ENCODE measurements around the gene CLN3.

Gene CLN3

GRCh38 chr16:28526201-28527099, 34.6 kb upstream of the CLN3 start:
- Histone ChIP-seq H3K18ac (ENCODE audit: low read length) (peak overlapping the region; percentile 32), H3K79me2 (ENCODE audit: control insufficient read depth, insufficient read depth, low read length, poor library complexity) (peaks cover 2% of the 10 kb centered on the region), H4K8ac (ENCODE audit: low read depth, low read length) (peak overlapping the region; percentile 55), H3K79me1 (ENCODE audit: low read length) (peaks cover 28% of the 10 kb centered on the region), H4K12ac (ENCODE audit: low read depth, low read length) (no peak overlapping the region), H3K9ac (ENCODE audit: low read length) (no peak overlapping the region), H2BK12ac (ENCODE audit: low read length) (peak overlapping the region; percentile 94), H3K14ac (ENCODE audit: low read length) (peak overlapping the region; percentile 65), H3K36me3 (ENCODE audit: control insufficient read depth in 1 of 2, insufficient read depth in 2 of 2, low read length in 2 of 2) (no peaks in the 10 kb centered on the region), H3K23ac (ENCODE audit: low read length) (no peak overlapping the region), H3K4me3 (ENCODE audit: low read depth, low read length) (no peak overlapping the region), H3K4ac (ENCODE audit: low read depth, low read length) (no peak overlapping the region), H2AK5ac (ENCODE audit: low read length) (peak overlapping the region; percentile 5), H3K4me2 (ENCODE audit: low read length) (no peak overlapping the region), H3K4me1 (ENCODE audit: control insufficient read depth in 1 of 2, insufficient read depth in 2 of 2, low read length in 2 of 2) (peaks cover 10 to 20% of the 10 kb centered on the region in 2 experiments), H3K9me3 (ENCODE audit: insufficient read depth, low read depth, low read length) (no peaks in the 10 kb centered on the region), H3K27ac (ENCODE audit: low read depth, low read length) (peak overlapping the region; percentile 95), H2AFZ (ENCODE audit: insufficient read depth, low read length, poor library complexity) (no peak overlapping the region), H3K27me3 (ENCODE audit: insufficient read depth, low read length) (no peaks in the 10 kb centered on the region), H4K91ac (ENCODE audit: low read depth, low read length) (peak overlapping the region; percentile 86), H2BK5ac (ENCODE audit: low read depth, low read length, poor library complexity) (peak overlapping the region; percentile 87), H2BK120ac (ENCODE audit: insufficient read depth, low read length, poor library complexity) (peak overlapping the region; percentile 78)
- DNase-seq = peak in 1 of 2 donors; percentile 38
- no CpG with 5 or more reads among the region's 11 CpGs for WGBS (ENCODE audit: extremely low coverage, insufficient coverage, insufficient read length)

- no CpG with 5 or more reads among the region's 6 CpGs for WGBS (ENCODE audit: extremely low coverage, insufficient coverage, insufficient read length)
- H3K18ac ChIP-seq (ENCODE audit: low read length) = no peak overlapping the region
- no peak overlapping the region for H3K27ac ChIP-seq (ENCODE audit: low read depth, low read length)
- peak overlapping the region; percentile 57 for H4K91ac ChIP-seq (ENCODE audit: low read depth, low read length)
- no peak overlapping the region for H2BK12ac ChIP-seq (ENCODE audit: low read length)
- H3K9ac ChIP-seq (ENCODE audit: low read length) = no peak overlapping the region
- DNase-seq = peak in 1 of 2 donors; percentile 49
- H3K4me2 ChIP-seq (ENCODE audit: low read length) = no peak overlapping the region
- no peak overlapping the region for H3K23ac ChIP-seq (ENCODE audit: low read length)
- H2AFZ ChIP-seq (ENCODE audit: insufficient read depth, low read length, poor library complexity) = no peak overlapping the region
- H3K4me3 ChIP-seq (ENCODE audit: low read depth, low read length) = no peak overlapping the region
- peak overlapping the region; percentile 66 for H2BK5ac ChIP-seq (ENCODE audit: low read depth, low read length, poor library complexity)
- no peak overlapping the region for H3K4ac ChIP-seq (ENCODE audit: low read depth, low read length)
- peak overlapping the region; percentile 82 for H3K14ac ChIP-seq (ENCODE audit: low read length)
- peaks cover 10 to 23% of the 10 kb centered on the region in 2 experiments for H3K4me1 ChIP-seq (ENCODE audit: control insufficient read depth in 1 of 2, insufficient read depth in 2 of 2, low read length in 2 of 2)
- H3K79me2 ChIP-seq (ENCODE audit: control insufficient read depth, insufficient read depth, low read length, poor library complexity) = peaks cover 2% of the 10 kb centered on the region
- H2BK120ac ChIP-seq (ENCODE audit: insufficient read depth, low read length, poor library complexity) = peak overlapping the region; percentile 63
- H4K12ac ChIP-seq (ENCODE audit: low read depth, low read length) = no peak overlapping the region
- H3K79me1 ChIP-seq (ENCODE audit: low read length) = peaks cover 29% of the 10 kb centered on the region
- H3K36me3 ChIP-seq (ENCODE audit: control insufficient read depth in 1 of 2, insufficient read depth in 2 of 2, low read length in 2 of 2) = no peaks in the 10 kb centered on the region
- no peaks in the 10 kb centered on the region for H3K27me3 ChIP-seq (ENCODE audit: insufficient read depth, low read length)
- no peaks in the 10 kb centered on the region for H3K9me3 ChIP-seq (ENCODE audit: insufficient read depth, low read depth, low read length)
- H4K8ac ChIP-seq (ENCODE audit: low read depth, low read length) = peak overlapping the region; percentile 63
- peak overlapping the region; percentile 15 for H2AK5ac ChIP-seq (ENCODE audit: low read length)
Measured at GRCh38 chr16:28524681-28525171, 32.9 kb upstream of the CLN3 start.

- Histone ChIP-seq H3K4me1 (ENCODE audit: control insufficient read depth in 1 of 2, insufficient read depth in 2 of 2, low read length in 2 of 2) (peaks cover 4 to 15% of the 10 kb centered on the region in 2 experiments), H3K27me3 (ENCODE audit: insufficient read depth, low read length) (no peaks in the 10 kb centered on the region), H4K8ac (ENCODE audit: low read depth, low read length) (no peak overlapping the region), H2BK12ac (ENCODE audit: low read length) (peak overlapping the region; percentile 9), H4K12ac (ENCODE audit: low read depth, low read length) (no peak overlapping the region), H3K4me2 (ENCODE audit: low read length) (no peak overlapping the region), H3K79me2 (ENCODE audit: control insufficient read depth, insufficient read depth, low read length, poor library complexity) (no peaks in the 10 kb centered on the region), H3K9me3 (ENCODE audit: insufficient read depth, low read depth, low read length) (no peaks in the 10 kb centered on the region), H2BK120ac (ENCODE audit: insufficient read depth, low read length, poor library complexity) (no peak overlapping the region), H3K18ac (ENCODE audit: low read length) (no peak overlapping the region), H3K9ac (ENCODE audit: low read length) (no peak overlapping the region), H3K4me3 (ENCODE audit: low read depth, low read length) (no peak overlapping the region), H2AK5ac (ENCODE audit: low read length) (peak overlapping the region; percentile 51), H3K36me3 (ENCODE audit: control insufficient read depth in 1 of 2, insufficient read depth in 2 of 2, low read length in 2 of 2) (no peaks in the 10 kb centered on the region), H3K14ac (ENCODE audit: low read length) (no peak overlapping the region), H3K79me1 (ENCODE audit: low read length) (peaks cover 18% of the 10 kb centered on the region), H3K23ac (ENCODE audit: low read length) (no peak overlapping the region), H2BK5ac (ENCODE audit: low read depth, low read length, poor library complexity) (no peak overlapping the region), H4K91ac (ENCODE audit: low read depth, low read length) (no peak overlapping the region), H3K27ac (ENCODE audit: low read depth, low read length) (no peak overlapping the region), H2AFZ (ENCODE audit: insufficient read depth, low read length, poor library complexity) (no peak overlapping the region), H3K4ac (ENCODE audit: low read depth, low read length) (no peak overlapping the region)
- no peak for DNase-seq
- WGBS (ENCODE audit: extremely low coverage, insufficient coverage, insufficient read length) = no CpG with 5 or more reads among the region's 11 CpGs
Measured at GRCh38 chr16:28522792-28523191, 30.9 kb upstream of the CLN3 start.

GRCh38 chr16:28521436-28521835, 29.6 kb upstream of the CLN3 start:
- H3K79me2 ChIP-seq (ENCODE audit: control insufficient read depth, insufficient read depth, low read length, poor library complexity) = no peaks in the 10 kb centered on the region
- no peak overlapping the region for H3K9ac ChIP-seq (ENCODE audit: low read length)
- H2AK5ac ChIP-seq (ENCODE audit: low read length) = peak overlapping the region; percentile 22
- no peak overlapping the region for H4K12ac ChIP-seq (ENCODE audit: low read depth, low read length)
- H3K23ac ChIP-seq (ENCODE audit: low read length) = no peak overlapping the region
- no peak overlapping the region for H3K14ac ChIP-seq (ENCODE audit: low read length)
- no CpG with 5 or more reads among the region's 6 CpGs for WGBS (ENCODE audit: extremely low coverage, insufficient coverage, insufficient read length)
- no peak overlapping the region for H2BK5ac ChIP-seq (ENCODE audit: low read depth, low read length, poor library complexity)
- no peak for DNase-seq
- no peak overlapping the region for H4K8ac ChIP-seq (ENCODE audit: low read depth, low read length)
- H3K79me1 ChIP-seq (ENCODE audit: low read length) = peaks cover 11% of the 10 kb centered on the region
- peaks cover 4 to 9% of the 10 kb centered on the region in 2 experiments for H3K4me1 ChIP-seq (ENCODE audit: control insufficient read depth in 1 of 2, insufficient read depth in 2 of 2, low read length in 2 of 2)
- H3K27me3 ChIP-seq (ENCODE audit: insufficient read depth, low read length) = no peaks in the 10 kb centered on the region
- H3K4me2 ChIP-seq (ENCODE audit: low read length) = no peak overlapping the region
- no peak overlapping the region for H2AFZ ChIP-seq (ENCODE audit: insufficient read depth, low read length, poor library complexity)
- H3K9me3 ChIP-seq (ENCODE audit: insufficient read depth, low read depth, low read length) = no peaks in the 10 kb centered on the region
- peak overlapping the region; percentile 21 for H2BK12ac ChIP-seq (ENCODE audit: low read length)
- no peak overlapping the region for H3K4ac ChIP-seq (ENCODE audit: low read depth, low read length)
- H2BK120ac ChIP-seq (ENCODE audit: insufficient read depth, low read length, poor library complexity) = no peak overlapping the region
- H3K18ac ChIP-seq (ENCODE audit: low read length) = no peak overlapping the region
- H3K27ac ChIP-seq (ENCODE audit: low read depth, low read length) = no peak overlapping the region
- no peak overlapping the region for H3K4me3 ChIP-seq (ENCODE audit: low read depth, low read length)
- no peaks in the 10 kb centered on the region for H3K36me3 ChIP-seq (ENCODE audit: control insufficient read depth in 1 of 2, insufficient read depth in 2 of 2, low read length in 2 of 2)
- no peak overlapping the region for H4K91ac ChIP-seq (ENCODE audit: low read depth, low read length)
